ENCODE data around the gene MACROD2.

MACROD2 gene

DNA sequence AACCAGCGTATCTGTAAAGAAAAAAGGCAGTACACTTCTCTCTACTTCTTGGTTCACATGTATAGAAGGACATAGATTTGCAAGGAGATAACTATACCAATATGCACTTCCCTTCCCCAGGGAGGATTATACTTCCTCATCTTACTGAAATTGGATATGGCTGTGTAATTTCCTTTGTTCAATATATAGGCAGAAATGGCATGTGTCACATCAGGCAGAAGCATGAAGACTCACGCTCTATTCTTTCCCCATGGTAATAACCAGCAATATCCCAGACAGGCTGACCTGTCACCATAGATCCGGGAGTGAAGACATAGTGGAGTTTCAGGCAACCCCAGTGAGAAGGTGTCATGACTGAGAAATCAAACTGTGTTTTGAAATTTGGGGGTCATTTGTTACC is 2059.7 kb downstream of the MACROD2 start:
- H3K4me3 ChIP-seq (ENCODE audit: low read length) = no peak overlapping the region
- no peak for DNase-seq (ENCODE audit: low read depth)
- TF ChIP-seq, protein P1, sequence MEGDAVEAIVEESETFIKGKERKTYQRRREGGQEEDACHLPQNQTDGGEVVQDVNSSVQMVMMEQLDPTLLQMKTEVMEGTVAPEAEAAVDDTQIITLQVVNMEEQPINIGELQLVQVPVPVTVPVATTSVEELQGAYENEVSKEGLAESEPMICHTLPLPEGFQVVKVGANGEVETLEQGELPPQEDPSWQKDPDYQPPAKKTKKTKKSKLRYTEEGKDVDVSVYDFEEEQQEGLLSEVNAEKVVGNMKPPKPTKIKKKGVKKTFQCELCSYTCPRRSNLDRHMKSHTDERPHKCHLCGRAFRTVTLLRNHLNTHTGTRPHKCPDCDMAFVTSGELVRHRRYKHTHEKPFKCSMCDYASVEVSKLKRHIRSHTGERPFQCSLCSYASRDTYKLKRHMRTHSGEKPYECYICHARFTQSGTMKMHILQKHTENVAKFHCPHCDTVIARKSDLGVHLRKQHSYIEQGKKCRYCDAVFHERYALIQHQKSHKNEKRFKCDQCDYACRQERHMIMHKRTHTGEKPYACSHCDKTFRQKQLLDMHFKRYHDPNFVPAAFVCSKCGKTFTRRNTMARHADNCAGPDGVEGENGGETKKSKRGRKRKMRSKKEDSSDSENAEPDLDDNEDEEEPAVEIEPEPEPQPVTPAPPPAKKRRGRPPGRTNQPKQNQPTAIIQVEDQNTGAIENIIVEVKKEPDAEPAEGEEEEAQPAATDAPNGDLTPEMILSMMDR (conservative IDR thresholded peaks at IDR 0.05; ENCODE audit: low read length) = no peak

DNA sequence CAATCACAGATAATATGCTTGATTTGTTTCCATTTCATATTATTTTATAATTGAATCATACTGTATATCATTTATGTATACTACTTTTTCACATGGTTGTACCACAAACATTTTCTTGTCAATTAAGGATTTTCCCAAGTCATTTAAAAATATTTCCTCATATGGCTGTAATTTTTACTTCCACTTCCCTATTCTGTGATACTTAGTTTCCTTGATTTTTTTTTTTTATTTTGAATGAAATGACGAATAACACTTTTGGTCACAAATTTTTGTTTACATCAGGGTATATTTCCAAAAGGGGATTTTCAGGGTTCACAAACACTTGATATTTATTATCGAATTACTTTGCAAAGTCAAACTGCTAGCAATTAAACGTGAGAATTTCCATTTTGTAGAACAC is 2062.3 kb downstream of the MACROD2 start:
- no peak overlapping the region for H3K4me3 ChIP-seq (ENCODE audit: low read length)
- no peak for DNase-seq (ENCODE audit: low read depth)
- TF ChIP-seq, protein P1 (conservative IDR thresholded peaks at IDR 0.05; ENCODE audit: low read length) = no peak

DNA sequence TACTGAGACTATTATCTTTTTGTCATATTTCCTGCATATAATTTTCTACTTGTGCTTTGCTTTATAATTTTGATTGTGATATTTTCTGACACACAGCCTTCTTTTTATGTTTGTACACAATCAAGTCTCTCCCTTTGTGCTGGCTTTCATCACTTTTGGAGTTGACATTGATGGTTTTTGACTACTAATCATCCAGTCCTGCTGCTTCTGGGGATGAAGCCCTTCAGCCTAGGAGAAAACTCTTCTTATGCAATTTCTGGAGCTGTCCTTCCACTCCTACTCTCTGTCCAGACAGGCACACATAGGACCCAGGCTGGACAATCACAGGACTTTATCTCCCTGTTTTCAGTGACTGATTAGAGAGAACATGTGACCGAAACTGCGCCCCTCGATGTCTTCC is 2063.0 kb downstream of the MACROD2 start:
- TF ChIP-seq, protein P1 (conservative IDR thresholded peaks at IDR 0.05; ENCODE audit: low read length) = no peak
- no peak for DNase-seq (ENCODE audit: low read depth)
- no peak overlapping the region for H3K4me3 ChIP-seq (ENCODE audit: low read length)

DNA sequence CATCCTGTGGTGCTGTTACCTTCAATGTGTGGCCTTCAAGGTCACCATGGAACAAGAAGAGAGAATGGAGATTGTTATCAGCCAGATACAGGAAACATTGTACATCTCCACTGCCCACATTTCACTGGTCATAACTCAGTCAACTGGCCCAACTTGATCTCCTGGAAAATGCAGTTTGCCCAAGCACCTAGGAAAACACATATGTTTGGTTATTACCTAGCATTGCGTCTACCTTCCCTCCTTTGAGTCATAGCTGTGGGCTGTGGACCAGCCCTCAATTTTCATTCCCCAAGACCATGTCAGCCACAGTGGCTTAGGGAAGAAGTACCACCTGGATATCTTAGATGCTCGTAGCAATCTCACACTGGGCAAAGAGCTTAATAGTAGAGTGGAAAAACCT is 2064.5 kb downstream of the MACROD2 start:
- H3K4me3 ChIP-seq (ENCODE audit: low read length) = no peak overlapping the region
- no peak for DNase-seq (ENCODE audit: low read depth)
- TF ChIP-seq, protein P1 (conservative IDR thresholded peaks at IDR 0.05; ENCODE audit: low read length) = no peak

DNA sequence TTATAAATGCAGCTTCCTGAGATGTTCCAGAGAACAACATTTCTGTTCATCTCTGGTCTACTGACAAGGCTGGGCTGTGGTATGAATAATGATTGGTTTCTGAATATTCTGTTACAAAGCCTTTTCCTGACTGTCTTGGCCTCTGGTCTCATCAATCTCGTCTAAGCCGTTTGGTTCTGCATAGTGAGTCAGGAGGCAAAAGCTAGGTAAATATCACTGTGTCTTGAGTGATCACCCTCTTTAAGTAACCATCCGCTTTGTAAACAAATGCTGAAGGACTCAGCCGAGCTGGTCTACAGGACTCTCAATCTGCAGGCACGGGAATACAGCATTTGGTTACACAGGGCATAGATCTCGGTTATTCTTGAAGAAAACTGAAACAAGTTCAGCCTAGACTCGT is 2066.0 kb downstream of the MACROD2 start:
- TF ChIP-seq, protein P1 (conservative IDR thresholded peaks at IDR 0.05; ENCODE audit: low read length) = no peak
- DNase-seq (ENCODE audit: low read depth) = no peak
- no peak overlapping the region for H3K4me3 ChIP-seq (ENCODE audit: low read length)

DNA sequence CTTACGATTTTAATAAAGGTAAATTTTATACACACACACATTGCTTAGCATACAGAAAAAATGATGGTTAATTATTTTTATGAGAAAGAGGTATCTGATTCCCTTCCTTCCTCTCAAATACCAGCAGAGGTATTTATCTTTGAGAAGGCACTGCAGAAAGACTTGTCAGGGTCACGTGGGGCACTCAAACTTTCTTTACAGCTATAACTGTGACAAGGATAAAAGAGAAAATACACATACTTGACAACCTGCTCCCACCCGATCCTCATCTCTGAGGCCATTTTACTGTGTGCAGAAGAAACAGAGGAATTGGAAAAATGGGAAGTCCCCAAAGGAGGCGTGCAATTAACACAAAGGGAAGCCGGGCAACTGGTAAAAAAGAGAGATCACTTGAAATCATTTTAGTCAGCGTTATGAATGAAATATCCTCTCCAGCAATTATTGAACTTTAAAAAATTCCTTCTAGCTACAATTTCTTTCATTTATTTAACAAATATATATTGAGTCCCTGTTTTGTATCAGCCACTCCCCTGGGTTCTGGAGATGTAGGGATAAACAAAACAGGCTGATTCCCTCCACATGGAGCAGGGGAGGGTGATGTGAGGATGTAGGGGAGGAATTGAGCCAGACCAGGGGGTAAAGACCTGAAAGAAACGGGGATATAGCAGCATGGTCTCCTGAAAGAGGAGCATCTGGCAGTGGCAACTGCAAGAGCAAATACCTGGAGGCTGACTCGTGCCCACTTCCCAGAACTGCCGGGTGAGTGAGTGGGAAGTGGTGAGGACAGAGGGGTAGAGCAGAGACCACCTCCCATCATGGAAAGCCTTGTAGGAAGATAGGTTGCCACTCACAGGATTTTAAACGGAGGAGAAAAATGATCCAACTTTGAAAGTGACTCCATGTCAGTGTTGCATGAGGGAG is 2067.6 kb downstream of the MACROD2 start:
- peak; percentile 15 for DNase-seq (ENCODE audit: low read depth)
- TF ChIP-seq, protein P1 (conservative IDR thresholded peaks at IDR 0.05; ENCODE audit: low read length) = no peak
- no peak overlapping the region for H3K4me3 ChIP-seq (ENCODE audit: low read length)

DNA sequence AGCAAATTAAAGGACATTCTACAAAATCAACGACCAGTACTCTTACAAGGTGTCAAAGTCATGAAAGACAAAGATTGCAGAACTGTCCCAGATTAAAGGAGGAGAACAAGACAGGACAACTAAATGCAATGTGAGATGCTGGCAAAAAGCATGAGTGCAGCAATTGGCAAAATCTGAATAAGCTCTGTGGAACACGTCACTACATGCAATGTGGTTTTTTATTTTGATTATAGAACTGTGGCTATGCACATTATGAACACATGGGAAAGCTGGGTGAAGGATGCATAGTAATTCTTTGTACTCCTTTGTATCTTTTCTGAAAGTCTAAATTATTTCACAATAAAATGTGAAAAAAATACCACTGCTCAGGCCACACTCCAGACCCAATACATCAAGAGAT is 2068.6 kb downstream of the MACROD2 start:
- TF ChIP-seq, protein P1 (conservative IDR thresholded peaks at IDR 0.05; ENCODE audit: low read length) = no peak
- H3K4me3 ChIP-seq (ENCODE audit: low read length) = no peak overlapping the region
- peak; percentile 42 for DNase-seq (ENCODE audit: low read depth)
